ENCODE results near the gene ERN1. TPM values are rescaled to one million over a fixed set of nuclear protein-coding genes. Genes with fewer than 3 reads are reported as not detected.

ERN1 gene
- total and polyA plus RNA-seq, 2 of the 13 experiments (the other 11 are each of a cell fraction or from before 2014, with no cell fraction given), result 6.0 to 12.7 TPM

DNA sequence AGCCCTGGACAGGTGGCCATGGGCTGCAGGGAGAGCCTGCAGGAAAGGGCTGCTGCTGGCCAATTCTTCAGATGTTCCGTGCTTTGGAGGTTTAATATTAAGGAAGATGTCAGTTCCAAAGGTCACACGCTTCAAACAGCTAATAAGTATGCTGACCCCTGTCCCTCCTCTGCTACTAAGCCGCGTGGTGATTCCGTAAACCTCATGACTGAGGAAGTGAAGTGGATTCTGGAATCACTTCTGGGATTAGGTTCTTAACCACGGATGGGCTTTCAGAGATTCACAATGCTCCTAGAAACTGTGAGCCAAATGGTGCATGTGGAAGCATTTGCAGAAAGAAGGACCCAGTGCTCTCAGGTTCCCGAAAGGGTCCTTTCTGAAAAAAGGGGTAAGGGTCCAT lies 28.5 kb upstream of the ERN1 start (continued):
- TF ChIP-seq, protein P1, sequence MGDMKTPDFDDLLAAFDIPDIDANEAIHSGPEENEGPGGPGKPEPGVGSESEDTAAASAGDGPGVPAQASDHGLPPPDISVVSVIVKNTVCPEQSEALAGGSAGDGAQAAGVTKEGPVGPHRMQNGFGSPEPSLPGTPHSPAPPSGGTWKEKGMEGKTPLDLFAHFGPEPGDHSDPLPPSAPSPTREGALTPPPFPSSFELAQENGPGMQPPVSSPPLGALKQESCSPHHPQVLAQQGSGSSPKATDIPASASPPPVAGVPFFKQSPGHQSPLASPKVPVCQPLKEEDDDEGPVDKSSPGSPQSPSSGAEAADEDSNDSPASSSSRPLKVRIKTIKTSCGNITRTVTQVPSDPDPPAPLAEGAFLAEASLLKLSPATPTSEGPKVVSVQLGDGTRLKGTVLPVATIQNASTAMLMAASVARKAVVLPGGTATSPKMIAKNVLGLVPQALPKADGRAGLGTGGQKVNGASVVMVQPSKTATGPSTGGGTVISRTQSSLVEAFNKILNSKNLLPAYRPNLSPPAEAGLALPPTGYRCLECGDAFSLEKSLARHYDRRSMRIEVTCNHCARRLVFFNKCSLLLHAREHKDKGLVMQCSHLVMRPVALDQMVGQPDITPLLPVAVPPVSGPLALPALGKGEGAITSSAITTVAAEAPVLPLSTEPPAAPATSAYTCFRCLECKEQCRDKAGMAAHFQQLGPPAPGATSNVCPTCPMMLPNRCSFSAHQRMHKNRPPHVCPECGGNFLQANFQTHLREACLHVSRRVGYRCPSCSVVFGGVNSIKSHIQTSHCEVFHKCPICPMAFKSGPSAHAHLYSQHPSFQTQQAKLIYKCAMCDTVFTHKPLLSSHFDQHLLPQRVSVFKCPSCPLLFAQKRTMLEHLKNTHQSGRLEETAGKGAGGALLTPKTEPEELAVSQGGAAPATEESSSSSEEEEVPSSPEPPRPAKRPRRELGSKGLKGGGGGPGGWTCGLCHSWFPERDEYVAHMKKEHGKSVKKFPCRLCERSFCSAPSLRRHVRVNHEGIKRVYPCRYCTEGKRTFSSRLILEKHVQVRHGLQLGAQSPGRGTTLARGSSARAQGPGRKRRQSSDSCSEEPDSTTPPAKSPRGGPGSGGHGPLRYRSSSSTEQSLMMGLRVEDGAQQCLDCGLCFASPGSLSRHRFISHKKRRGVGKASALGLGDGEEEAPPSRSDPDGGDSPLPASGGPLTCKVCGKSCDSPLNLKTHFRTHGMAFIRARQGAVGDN (CRISPR knock-in tag; IDR thresholded peaks at IDR 0.05), result peak; percentile 46; the same call in 1 of the 2 replicates
- TF ChIP-seq SIX1 (CRISPR knock-in tag; IDR thresholded peaks at IDR 0.05; ENCODE audit: borderline replicate concordance), result no peak
- TF ChIP-seq, protein P2, sequence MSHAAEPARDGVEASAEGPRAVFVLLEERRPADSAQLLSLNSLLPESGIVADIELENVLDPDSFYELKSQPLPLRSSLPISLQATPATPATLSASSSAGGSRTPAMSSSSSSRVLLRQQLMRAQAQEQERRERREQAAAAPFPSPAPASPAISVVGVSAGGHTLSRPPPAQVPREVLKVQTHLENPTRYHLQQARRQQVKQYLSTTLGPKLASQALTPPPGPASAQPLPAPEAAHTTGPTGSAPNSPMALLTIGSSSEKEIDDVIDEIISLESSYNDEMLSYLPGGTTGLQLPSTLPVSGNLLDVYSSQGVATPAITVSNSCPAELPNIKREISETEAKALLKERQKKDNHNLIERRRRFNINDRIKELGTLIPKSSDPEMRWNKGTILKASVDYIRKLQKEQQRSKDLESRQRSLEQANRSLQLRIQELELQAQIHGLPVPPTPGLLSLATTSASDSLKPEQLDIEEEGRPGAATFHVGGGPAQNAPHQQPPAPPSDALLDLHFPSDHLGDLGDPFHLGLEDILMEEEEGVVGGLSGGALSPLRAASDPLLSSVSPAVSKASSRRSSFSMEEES (CRISPR knock-in tag; IDR thresholded peaks at IDR 0.05), result 0 out of 2 replicates have a peak, but pooled peaks have one; percentile 28
- TF ChIP-seq POLR2A (IDR thresholded peaks at IDR 0.05; ENCODE audit: insufficient read depth in 1 of 2, low read depth in 2 of 2, low read length in 2 of 2), result no peak
- 0 out of 2 replicates have a peak, but pooled peaks have one; percentile 32 for TF ChIP-seq TSC22D2 (CRISPR knock-in tag; IDR thresholded peaks at IDR 0.05; ENCODE audit: borderline replicate concordance)
- TF ChIP-seq, protein P3, sequence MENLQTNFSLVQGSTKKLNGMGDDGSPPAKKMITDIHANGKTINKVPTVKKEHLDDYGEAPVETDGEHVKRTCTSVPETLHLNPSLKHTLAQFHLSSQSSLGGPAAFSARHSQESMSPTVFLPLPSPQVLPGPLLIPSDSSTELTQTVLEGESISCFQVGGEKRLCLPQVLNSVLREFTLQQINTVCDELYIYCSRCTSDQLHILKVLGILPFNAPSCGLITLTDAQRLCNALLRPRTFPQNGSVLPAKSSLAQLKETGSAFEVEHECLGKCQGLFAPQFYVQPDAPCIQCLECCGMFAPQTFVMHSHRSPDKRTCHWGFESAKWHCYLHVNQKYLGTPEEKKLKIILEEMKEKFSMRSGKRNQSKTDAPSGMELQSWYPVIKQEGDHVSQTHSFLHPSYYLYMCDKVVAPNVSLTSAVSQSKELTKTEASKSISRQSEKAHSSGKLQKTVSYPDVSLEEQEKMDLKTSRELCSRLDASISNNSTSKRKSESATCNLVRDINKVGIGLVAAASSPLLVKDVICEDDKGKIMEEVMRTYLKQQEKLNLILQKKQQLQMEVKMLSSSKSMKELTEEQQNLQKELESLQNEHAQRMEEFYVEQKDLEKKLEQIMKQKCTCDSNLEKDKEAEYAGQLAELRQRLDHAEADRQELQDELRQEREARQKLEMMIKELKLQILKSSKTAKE (CRISPR knock-in tag; IDR thresholded peaks at IDR 0.05; ENCODE audit: borderline replicate concordance), result no peak
- TF ChIP-seq ZNF34 (CRISPR knock-in tag; IDR thresholded peaks at IDR 0.05; ENCODE audit: borderline replicate concordance), result no peak
- TF ChIP-seq NFIB (CRISPR knock-in tag; IDR thresholded peaks at IDR 0.05; ENCODE audit: borderline replicate concordance), result no peak
- TF ChIP-seq ETV5 (CRISPR knock-in tag; IDR thresholded peaks at IDR 0.05; ENCODE audit: borderline replicate concordance), result no peak
- no peak for TF ChIP-seq ZNF614 (CRISPR knock-in tag; IDR thresholded peaks at IDR 0.05; ENCODE audit: borderline replicate concordance)
- TF ChIP-seq ZNF552 (CRISPR knock-in tag; IDR thresholded peaks at IDR 0.05; ENCODE audit: borderline replicate concordance), result no peak
- TF ChIP-seq, protein P4, sequence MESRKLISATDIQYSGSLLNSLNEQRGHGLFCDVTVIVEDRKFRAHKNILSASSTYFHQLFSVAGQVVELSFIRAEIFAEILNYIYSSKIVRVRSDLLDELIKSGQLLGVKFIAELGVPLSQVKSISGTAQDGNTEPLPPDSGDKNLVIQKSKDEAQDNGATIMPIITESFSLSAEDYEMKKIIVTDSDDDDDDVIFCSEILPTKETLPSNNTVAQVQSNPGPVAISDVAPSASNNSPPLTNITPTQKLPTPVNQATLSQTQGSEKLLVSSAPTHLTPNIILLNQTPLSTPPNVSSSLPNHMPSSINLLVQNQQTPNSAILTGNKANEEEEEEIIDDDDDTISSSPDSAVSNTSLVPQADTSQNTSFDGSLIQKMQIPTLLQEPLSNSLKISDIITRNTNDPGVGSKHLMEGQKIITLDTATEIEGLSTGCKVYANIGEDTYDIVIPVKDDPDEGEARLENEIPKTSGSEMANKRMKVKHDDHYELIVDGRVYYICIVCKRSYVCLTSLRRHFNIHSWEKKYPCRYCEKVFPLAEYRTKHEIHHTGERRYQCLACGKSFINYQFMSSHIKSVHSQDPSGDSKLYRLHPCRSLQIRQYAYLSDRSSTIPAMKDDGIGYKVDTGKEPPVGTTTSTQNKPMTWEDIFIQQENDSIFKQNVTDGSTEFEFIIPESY (CRISPR knock-in tag; IDR thresholded peaks at IDR 0.05), result peak; percentile 88
- no peak for TF ChIP-seq KDM5B (CRISPR knock-in tag; IDR thresholded peaks at IDR 0.05; ENCODE audit: borderline replicate concordance)
- no peak for TF ChIP-seq ZNF496 (CRISPR knock-in tag; IDR thresholded peaks at IDR 0.05; ENCODE audit: insufficient replicate concordance)
- no peak for TF ChIP-seq HOXA5 (CRISPR knock-in tag; IDR thresholded peaks at IDR 0.05)

Measured in HepG2 (cell line).